Effector memory CD4-positive, alpha-beta T cell (primary cell): ENCODE data around the gene LRRC75B.
"Not testable (repeated sequence)": the region's sequence is repeated elsewhere in the genome, so short reads cannot be mapped to it uniquely, and the experiment has no call there.

ENCODE experiments used
- DNase-seq, 3 donors: peaks; one replicate each; pipeline ENCODE4 v3.0.0-alpha.2; 2020
- H3K27ac ChIP-seq: 2 replicates; pipeline ENCODE4 v1.7.0; 2013; ENCODE audit warnings: mild to moderate bottlenecking, low read length, moderate library complexity; ENCODE audit not compliant: insufficient read depth, poor library complexity, severe bottlenecking
- H3K27me3 ChIP-seq: replicated peaks from 2 replicates; pipeline ENCODE4 v1.7.0; 2013; ENCODE audit warnings: mild to moderate bottlenecking, low read length; ENCODE audit not compliant: insufficient read depth, control insufficient read depth, poor library complexity, severe bottlenecking
- H3K36me3 ChIP-seq: 2 replicates; pipeline ENCODE4 v1.7.0; 2013; ENCODE audit warnings: mild to moderate bottlenecking, low read length, moderate library complexity; ENCODE audit not compliant: control insufficient read depth, insufficient read depth
- H3K4me1 ChIP-seq: 2 replicates; pipeline ENCODE4 v1.7.0; 2013; ENCODE audit warnings: low read length, mild to moderate bottlenecking; ENCODE audit not compliant: control insufficient read depth, insufficient read depth, poor library complexity, severe bottlenecking
- H3K4me3 ChIP-seq: 2 replicates; pipeline ENCODE4 v1.7.0; 2013; ENCODE audit warnings: low read length, low read depth, mild to moderate bottlenecking; ENCODE audit not compliant: insufficient read depth, poor library complexity, severe bottlenecking
- H3K9me3 ChIP-seq: 2 replicates; pipeline ENCODE4 v1.7.0; 2013; ENCODE audit warnings: mild to moderate bottlenecking, low read length, moderate library complexity; ENCODE audit not compliant: control insufficient read depth

LRRC75B gene

DNA sequence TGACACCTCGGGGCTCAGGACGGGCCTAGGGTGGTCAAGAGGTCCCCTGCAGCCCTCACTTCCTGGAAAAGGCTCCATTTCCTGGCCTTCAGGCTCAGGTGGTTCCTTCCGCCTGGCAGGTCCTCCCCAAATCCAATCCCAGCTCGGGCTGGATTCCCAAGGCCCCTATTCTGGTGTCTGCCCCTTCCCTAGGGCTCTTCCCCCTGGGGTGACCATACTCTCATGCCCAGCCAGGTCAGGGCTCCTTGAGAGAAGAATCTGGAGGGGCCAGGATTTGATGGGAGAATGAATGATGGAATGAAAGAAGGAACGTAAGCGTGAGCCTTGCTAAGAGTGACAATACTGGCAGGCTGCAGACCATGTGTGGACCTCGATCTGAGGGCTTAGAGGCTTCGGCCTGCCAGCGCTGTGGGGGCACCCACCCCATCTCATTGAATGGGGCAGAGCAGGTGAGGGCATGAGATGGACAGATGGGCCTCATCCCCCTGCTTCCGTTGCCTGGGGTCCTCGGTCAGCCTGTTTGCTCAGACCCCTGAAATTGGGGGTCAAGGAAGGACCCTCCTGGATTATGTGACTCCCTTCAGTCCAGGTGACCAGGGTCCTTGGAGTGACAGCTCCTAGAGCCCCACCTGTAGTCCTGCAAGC is 9.4 kb upstream of the LRRC75B start:
- H3K9me3 ChIP-seq, DNase-seq, H3K36me3 ChIP-seq, H3K4me3 ChIP-seq, H3K27ac ChIP-seq, H3K4me1 ChIP-seq, H3K27me3 ChIP-seq: not testable (repeated sequence)

DNA sequence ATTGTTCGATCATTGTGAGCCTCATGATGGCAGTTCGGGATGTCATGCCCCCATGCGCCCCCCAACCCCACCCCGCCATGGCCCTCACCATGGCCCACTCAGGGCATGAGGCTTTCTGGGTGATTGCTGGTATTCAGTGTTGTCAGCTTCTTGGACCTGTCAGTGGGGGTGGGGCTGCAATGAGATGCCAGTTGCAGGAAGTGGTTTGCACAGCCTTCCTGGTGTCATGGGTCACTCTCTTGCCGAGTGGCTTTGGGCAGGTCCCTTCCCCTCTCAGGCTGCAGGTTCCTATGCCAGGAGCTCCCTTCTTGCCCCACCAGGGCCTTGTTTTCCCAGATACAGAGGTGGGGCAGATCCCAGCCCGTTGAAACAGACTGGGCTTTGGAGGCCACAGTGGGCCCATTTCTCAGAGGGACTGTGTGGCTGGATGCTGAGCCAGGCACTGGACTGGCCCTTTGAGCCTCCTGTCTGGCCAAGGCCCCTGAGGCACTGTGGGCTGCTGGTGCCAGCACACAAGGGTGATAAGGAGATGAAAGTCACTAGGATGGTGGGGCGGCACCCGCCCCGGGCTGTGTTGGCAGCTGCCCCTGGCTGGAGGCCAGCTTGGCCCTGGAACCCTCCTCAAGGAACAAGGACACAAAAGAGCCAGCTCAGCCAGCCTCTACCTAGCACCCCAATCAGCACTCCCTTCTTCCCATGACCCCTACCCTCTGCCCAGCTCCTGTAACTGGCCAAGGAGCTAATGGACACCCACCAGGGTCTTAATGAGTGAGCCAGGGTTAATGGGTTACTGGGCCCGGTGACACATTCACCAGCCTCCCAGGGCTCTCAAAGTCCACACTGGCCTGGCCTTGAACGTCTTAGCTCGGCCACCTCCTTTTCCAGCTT is 8.6 kb upstream of the LRRC75B start:
- no peak overlapping the region for H3K27ac ChIP-seq
- H3K27me3 ChIP-seq, result no peaks in the 10 kb centered on the region
- H3K9me3 ChIP-seq, result no peaks in the 10 kb centered on the region
- H3K4me1 ChIP-seq, result peaks cover 8% of the 10 kb centered on the region
- DNase-seq, result no peak
- no peak overlapping the region for H3K4me3 ChIP-seq
- no peaks in the 10 kb centered on the region for H3K36me3 ChIP-seq

DNA sequence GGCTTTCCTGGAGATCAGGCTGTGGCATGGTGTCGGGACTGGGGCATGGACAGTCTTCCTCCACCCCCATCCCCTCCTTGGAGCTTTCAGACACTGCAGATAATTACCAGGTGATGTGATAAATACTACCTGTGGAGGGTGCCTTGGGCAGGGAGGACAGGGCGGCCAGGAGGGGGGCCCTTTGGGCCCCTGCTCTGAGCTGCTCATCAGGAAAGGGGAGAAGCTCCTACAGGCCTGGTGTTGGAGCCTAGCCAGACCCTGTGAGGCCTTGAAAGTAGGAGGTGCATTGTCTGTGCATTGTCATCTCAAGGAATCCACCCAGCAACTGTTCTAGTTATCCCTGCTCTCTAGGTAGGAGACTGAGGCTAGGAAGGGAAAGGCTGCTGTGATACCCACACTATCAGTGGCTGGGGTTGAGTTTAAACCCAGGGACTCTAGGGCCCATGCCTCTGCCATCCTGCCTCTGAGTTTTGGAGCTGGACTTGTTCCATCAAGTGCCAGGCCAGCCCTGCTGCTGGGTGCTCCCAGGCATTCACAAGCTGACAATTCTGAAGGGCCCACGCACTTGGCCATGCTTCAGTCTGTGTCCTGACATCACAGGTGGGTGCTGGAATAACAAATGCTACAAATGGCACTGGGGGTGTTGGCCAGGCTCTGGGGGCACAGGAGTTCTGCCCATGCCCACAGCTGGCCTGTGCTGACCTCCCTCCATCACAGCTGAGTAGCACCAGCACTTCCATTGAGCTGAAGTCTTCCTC is 7.3 kb upstream of the LRRC75B start:
- H3K9me3 ChIP-seq, H3K4me3 ChIP-seq, DNase-seq, H3K36me3 ChIP-seq, H3K27me3 ChIP-seq, H3K4me1 ChIP-seq, H3K27ac ChIP-seq: not testable (repeated sequence)

DNA sequence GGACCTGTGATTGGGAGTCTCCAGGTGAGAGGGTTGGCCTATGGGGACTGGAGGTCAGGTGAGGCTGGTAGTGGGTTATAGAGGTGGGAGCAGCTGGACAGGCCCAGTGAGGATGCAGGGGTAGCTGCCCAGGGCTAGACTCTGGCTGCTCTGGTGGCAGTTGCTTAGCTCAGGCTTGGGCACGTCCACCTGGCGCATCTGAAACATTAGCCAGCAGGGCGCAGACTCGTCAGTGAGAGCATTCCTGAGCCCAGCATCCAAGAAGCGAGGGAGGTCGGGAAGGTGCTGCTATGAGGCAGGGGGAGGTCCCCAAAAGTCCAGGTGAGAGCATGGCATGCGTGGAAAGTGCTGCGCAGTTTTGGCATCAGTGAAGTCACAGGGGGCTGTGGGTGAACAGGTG is 6.6 kb upstream of the LRRC75B start:
- no peak for DNase-seq
- Histone ChIP-seq H3K36me3 (no peaks in the 10 kb centered on the region), H3K4me3 (no peak overlapping the region), H3K9me3 (no peaks in the 10 kb centered on the region), H3K4me1 (peaks cover 8% of the 10 kb centered on the region), H3K27me3 (no peaks in the 10 kb centered on the region), H3K27ac (no peak overlapping the region)

DNA sequence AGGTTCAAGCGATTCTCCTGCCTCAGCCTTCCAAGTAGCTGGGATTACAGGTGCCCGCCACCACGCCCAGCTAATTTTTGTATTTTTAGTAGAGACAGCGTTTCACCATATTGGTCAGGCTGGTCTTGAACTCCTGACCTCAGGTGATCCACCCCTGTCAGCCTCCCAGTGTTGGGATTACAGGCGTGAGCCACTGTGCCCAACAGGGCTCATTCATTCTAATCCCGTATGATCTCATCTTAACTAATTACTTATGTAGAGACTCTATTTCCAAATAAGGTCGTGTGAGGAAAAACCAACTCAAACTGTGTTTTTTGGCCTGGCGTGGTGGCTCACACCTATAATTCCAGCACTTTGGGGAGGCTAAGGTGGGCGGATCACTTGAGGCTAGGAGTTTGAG is 4.2 kb upstream of the LRRC75B start:
- not testable (repeated sequence) for DNase-seq

DNA sequence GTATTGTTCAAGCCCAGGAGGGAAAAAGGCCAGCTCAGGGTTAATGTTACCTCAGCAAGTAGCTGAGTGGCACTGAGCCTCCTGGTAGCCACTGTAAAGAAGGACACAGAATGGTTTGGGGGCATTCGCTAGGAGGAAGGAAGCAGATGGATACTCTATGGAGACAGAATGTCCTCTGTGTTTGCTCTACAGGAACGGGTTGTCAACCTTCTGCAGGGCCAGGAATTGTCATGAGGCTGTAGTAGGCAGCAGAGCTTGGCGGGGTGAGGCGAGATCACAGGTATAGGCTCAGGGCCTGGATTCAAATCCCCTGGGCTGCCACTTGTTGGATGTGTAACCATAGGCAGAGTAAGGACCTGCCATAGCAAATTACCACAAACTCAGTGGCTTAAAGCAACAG is 3.0 kb upstream of the LRRC75B start:
- Histone ChIP-seq H3K9me3 (no peaks in the 10 kb centered on the region), H3K27ac (no peak overlapping the region), H3K27me3 (no peaks in the 10 kb centered on the region), H3K4me1 (peaks cover 8% of the 10 kb centered on the region), H3K4me3 (no peak overlapping the region), H3K36me3 (no peaks in the 10 kb centered on the region)
- no peak for DNase-seq

More for the DNA sequence above, 4.2 kb upstream of the LRRC75B start:
- not testable (repeated sequence) for H3K9me3 ChIP-seq, H3K36me3 ChIP-seq, H3K27ac ChIP-seq, H3K4me3 ChIP-seq, H3K27me3 ChIP-seq
- peaks cover 17% of the 10 kb centered on the region for H3K4me1 ChIP-seq

DNA sequence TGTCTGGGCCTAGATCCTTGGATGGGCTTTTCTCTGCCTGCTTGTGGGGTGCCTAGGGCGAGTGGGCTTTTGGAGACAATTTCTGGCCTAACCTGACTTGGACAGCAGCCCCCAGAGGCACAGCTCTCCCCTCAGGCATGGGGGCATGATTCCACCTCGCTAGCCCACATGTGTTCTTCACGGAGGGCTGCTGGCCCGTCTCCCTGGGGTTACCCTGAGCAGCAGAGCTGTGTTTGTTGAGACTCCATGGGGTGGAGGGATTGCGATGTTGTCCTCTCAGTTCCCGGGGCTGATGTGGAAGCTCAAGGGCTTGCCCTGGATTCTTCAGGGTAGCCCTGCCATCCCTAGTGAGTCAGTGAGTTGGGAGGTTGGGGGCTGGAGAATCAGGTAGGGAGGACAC is 2.4 kb upstream of the LRRC75B start:
- Histone ChIP-seq H3K27me3 (no peaks in the 10 kb centered on the region), H3K9me3 (no peaks in the 10 kb centered on the region), H3K4me1 (peaks cover 8% of the 10 kb centered on the region), H3K27ac (no peak overlapping the region), H3K4me3 (no peak overlapping the region), H3K36me3 (no peaks in the 10 kb centered on the region)
- DNase-seq, result no peak

DNA sequence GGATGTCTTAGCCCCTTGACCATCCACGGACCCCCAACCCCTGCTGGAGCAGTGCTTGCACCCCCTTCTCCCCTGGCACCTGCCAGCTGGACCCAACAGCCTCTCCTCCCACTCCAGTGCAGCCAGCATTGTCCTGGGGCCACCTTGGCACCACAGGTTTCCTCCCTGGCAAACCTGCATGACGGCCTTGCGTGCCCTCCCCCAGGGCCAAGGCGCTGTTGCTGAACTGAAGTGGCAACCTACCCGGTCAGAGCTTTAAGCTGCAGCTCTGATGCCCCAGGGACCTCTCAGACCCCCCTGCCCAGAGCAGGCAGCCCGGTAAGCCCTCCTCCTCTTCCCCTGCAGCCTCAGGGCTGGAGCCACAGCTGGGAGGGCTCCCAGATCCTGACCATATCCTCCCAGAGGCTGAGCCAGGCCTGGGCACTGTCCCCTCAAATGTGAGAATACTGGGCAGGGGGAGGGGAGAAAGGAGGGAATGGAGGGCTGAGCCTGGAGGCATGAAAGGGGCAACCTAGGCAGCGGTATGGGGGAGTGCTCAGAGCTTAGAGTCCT is 1.8 kb upstream of the LRRC75B start:
- H3K36me3 ChIP-seq, result no peaks in the 10 kb centered on the region
- no peak overlapping the region for H3K27ac ChIP-seq
- peaks cover 8% of the 10 kb centered on the region for H3K4me1 ChIP-seq
- H3K9me3 ChIP-seq, result no peaks in the 10 kb centered on the region
- no peaks in the 10 kb centered on the region for H3K27me3 ChIP-seq
- DNase-seq, result no peak
- no peak overlapping the region for H3K4me3 ChIP-seq

DNA sequence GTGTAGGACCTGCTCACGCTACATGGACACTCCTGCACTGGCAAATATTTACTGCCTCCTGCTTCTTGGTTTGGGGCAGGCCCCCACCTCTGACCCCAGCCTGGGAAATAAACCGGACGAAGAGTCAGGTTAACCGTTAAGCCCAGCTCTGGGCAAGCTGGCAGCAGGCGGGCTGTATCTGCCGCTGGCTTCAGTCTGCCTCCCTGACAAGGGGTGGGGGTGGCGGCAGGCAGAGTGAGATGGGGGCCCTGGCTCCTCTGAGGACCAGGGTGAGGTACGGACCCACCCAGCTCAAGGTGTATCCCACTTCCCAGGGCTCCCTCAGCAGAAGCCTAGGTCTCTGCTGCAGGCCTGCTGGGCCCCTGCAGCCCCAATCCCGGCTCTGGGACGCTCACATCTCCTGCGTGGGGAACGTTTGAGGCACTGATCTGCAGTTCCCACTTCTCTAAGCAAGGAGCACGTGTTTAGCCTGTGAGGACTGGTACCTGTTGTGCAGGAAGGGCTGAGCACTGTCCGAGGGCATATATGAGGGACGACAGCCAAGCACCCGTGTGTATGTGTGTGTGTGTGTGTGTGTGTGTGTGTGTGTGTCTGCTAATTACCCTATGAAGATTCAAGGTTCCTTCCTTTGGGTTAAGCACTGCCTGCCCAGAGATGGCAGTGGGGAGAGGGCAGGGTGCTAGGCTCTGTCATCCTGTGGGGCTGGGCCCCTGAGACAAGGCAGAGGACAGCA is 1.1 kb upstream of the LRRC75B start:
- H3K36me3 ChIP-seq, result no peaks in the 10 kb centered on the region
- peaks cover 8% of the 10 kb centered on the region for H3K4me1 ChIP-seq
- DNase-seq, result no peak
- H3K9me3 ChIP-seq, result no peaks in the 10 kb centered on the region
- H3K27ac ChIP-seq, result no peak overlapping the region
- no peaks in the 10 kb centered on the region for H3K27me3 ChIP-seq
- H3K4me3 ChIP-seq, result no peak overlapping the region
